Measurements from ENCODE around the gene DENND4B.

Gene DENND4B

GRCh38 chr1:153945131-153945794 is 1.3 kb downstream of the DENND4B start:
- no peak for DNase-seq

- DNase-seq, result no peak
Observed at GRCh38 chr1:153944827-153945117, 1.7 kb downstream of the DENND4B start.

- no peak for DNase-seq
Observed at GRCh38 chr1:153944005-153944826, 2.3 kb downstream of the DENND4B start.

GRCh38 chr1:153942766-153943549 is 3.6 kb downstream of the DENND4B start:
- DNase-seq, result no peak

- DNase-seq, result no peak
Observed at GRCh38 chr1:153941826-153942725, 4.4 kb downstream of the DENND4B start.

- DNase-seq, result no peak
Observed at GRCh38 chr1:153940756-153941155, 5.8 kb downstream of the DENND4B start.

- DNase-seq, result no peak
Observed at GRCh38 chr1:153939476-153939875, 7.0 kb downstream of the DENND4B start.

- no peak for DNase-seq
Observed at GRCh38 chr1:153938996-153939395, 7.5 kb downstream of the DENND4B start.

GRCh38 chr1:153937331-153937730 is 9.2 kb downstream of the DENND4B start:
- DNase-seq, result no peak

- no peak for DNase-seq
Observed at GRCh38 chr1:153936011-153936802, 10.3 kb downstream of the DENND4B start.

- no peak for DNase-seq
Observed at GRCh38 chr1:153934746-153935145, 11.8 kb downstream of the DENND4B start.

GRCh38 chr1:153933955-153934354 is 12.6 kb downstream of the DENND4B start:
- no peak for DNase-seq

GRCh38 chr1:153933430-153933829 is 13.1 kb downstream of the DENND4B start:
- no peak for DNase-seq

GRCh38 chr1:153932156-153933131 is 14.1 kb downstream of the DENND4B start:
- no peak for DNase-seq

- DNase-seq, result no peak
Observed at GRCh38 chr1:153929981-153930948, 16.3 kb downstream of the DENND4B start.

GRCh38 chr1:153929426-153929825 is 17.1 kb downstream of the DENND4B start:
- DNase-seq, result no peak

- no peak for DNase-seq
Observed at GRCh38 chr1:153928791-153929341, 17.7 kb downstream of the DENND4B start.

- DNase-seq, result no peak
Observed at GRCh38 chr1:153928245-153928644, 18.3 kb downstream of the DENND4B start.

- DNase-seq, result no peak
Observed at GRCh38 chr1:153926405-153926804, 20.1 kb downstream of the DENND4B start.
